ENCODE data around the gene RAET1G. TPM values are rescaled to one million over a fixed set of nuclear protein-coding genes. Genes with fewer than 3 reads are reported as not detected.
"Not testable (repeated sequence)": the region's sequence is repeated elsewhere in the genome, so short reads cannot be mapped to it uniquely, and the experiment has no call there.

RAET1G gene
- polyA plus RNA-seq, 3 donors = 1.2 to 1.7 (median 1.6) TPM

- DNase-seq (ENCODE audit: extremely low read depth in 1 of 11, low read depth in 9 of 11, low spot score in 4 of 11) = no peak
These were observed 21.3 kb downstream of the RAET1G start for GRCh38 chr6:149901444-149902140.

- DNase-seq (ENCODE audit: extremely low read depth in 1 of 11, low read depth in 9 of 11, low spot score in 4 of 11) = no peak
These were observed 22.1 kb downstream of the RAET1G start for GRCh38 chr6:149900620-149901443.

DNA sequence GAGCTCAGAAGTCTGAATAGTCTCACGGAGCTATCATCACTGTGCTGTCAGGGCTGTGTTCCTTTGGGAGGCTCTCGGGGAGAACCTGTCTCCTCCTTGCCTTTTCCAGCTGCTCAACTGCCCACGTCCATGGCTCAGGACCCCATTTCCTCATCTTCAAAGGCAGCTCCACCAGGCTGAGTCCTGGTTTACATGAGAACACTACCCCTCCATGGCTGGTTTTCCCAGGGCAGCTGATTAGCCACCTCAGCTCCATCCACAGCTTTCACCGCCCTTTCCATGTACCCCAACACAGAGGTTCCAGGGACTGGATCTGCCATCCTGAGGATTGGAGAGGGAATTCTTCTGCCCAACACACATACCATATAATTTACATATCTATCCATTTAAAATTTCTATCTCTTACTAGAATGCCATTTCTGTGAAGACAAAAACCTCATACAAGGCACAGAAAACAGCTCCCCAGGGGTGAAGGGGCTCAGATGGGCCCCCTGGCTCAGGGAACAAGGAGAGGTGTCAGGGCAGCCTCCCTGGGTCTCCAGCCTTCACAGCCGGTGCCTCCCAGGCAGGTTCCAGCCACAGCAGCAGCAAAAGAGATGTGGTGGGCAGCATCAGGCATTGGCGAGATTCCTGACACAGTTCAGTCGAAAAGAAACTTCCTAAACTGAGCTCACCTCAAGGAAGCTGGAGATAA lies 22.8 kb downstream of the RAET1G start:
- no peak for DNase-seq (ENCODE audit: extremely low read depth in 1 of 11, low read depth in 9 of 11, low spot score in 4 of 11)

DNA sequence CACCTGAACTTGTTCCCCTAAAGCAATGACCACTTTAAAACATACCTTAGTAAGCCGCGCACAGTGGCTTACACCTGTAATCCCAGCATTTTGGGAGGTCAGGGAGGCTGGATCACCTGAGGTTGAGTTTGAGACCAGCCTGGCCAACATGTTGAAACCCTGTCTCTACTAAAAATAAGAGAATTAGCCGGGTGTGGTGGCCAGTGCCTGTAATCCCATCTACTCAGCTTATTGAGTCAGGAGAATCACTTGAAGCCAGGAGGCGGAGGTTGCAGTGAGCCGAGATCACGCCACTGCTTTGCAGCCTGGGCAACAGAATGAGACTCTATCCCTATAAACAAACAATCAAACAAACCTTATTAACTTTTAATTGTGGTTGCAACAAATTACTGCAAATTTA lies 23.4 kb downstream of the RAET1G start:
- DNase-seq (ENCODE audit: extremely low read depth in 1 of 11, low read depth in 9 of 11, low spot score in 4 of 11) = no peak

DNA sequence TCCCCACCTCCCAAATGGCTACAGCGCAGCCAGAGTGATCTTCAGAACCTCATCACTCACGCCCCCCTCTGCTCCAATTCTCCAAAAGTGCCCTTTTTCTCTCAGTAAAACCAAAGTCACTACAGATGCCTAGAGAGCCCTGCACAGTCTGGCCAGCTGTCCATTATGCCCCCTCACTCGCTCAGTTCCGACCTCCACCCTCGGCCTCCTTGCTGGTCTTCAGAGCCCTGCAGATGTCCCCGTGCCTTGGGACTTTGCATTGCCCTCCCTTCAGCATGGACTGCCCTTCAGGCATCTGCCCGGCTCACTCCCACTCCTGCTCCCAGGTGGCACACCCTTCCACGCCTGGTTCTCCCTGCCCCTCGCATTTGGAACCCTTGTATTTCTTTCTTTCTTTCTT lies 24.0 kb downstream of the RAET1G start:
- no peak for DNase-seq (ENCODE audit: extremely low read depth in 1 of 11, low read depth in 9 of 11, low spot score in 4 of 11)

GRCh38 chr6:149897855-149898744 lies 24.8 kb downstream of the RAET1G start, which contains the start of gene RAET1E:
Gene RAET1E, minus strand, starts transcription at chr6:149898113. Its CDS starts 7,212 bp downstream, at chr6:149890901.
- DNase-seq (ENCODE audit: extremely low read depth in 1 of 11, low read depth in 9 of 11, low spot score in 4 of 11) = no peak

GRCh38 chr6:149897015-149897697 lies 25.8 kb downstream of the RAET1G start:
- DNase-seq (ENCODE audit: extremely low read depth in 1 of 11, low read depth in 9 of 11, low spot score in 4 of 11) = no peak

- no peak for DNase-seq (ENCODE audit: extremely low read depth in 1 of 11, low read depth in 9 of 11, low spot score in 4 of 11)
These were observed 26.4 kb downstream of the RAET1G start for GRCh38 chr6:149896491-149896890.

DNA sequence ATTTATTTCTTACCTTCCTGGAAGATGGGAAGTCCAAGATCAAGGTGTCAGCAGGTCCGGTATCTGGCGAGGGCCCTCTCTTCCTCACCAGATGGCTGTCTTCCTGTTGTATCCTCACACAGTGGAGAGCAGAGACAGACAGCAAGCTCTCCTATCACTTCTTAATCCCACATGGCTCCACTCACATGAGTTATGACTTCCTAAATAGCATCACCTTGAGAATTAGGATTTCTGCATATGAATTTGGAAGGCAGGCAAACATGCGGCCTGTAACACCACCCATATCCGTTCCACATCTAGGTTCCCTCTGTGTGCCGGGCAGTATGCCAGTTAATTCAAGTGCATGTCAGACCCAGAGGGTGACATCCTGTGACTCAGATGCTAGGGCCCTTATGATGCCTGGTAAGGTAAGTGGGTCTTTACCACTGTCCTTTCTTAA lies 27.1 kb downstream of the RAET1G start:
- DNase-seq (ENCODE audit: extremely low read depth in 1 of 11, low read depth in 9 of 11, low spot score in 4 of 11) = peak in 1 of 11 donors; percentile 20

GRCh38 chr6:149895048-149895590 lies 27.8 kb downstream of the RAET1G start:
- peak in 1 of 11 donors; percentile 14 for DNase-seq (ENCODE audit: extremely low read depth in 1 of 11, low read depth in 9 of 11, low spot score in 4 of 11)

DNA sequence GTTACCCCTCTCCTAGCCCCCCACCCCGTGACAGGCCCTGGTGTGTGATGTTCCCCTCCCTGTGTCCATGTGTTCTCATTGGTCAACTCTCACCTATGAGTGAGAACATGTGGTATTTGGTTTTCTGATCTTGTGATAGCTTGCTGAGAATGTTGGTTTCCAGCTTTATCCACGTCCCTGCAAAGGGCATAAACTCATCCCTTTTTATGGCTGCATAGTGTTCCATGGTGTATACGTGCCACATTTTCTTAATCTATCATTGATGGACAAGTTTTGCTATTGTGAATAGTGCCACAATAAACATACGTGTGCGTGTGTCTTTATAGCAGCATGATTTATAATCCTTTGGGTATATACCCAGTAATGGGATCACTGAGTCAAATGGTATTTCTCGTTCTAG lies 31.1 kb downstream of the RAET1G start:
- DNase-seq (ENCODE audit: extremely low read depth in 1 of 11, low read depth in 9 of 11, low spot score in 4 of 11) = not testable (repeated sequence)

- no peak for DNase-seq (ENCODE audit: extremely low read depth in 1 of 11, low read depth in 9 of 11, low spot score in 4 of 11)
These were observed 31.7 kb downstream of the RAET1G start for GRCh38 chr6:149891259-149891658.

- no peak for DNase-seq (ENCODE audit: extremely low read depth in 1 of 11, low read depth in 9 of 11, low spot score in 4 of 11)
These were observed 32.3 kb downstream of the RAET1G start for GRCh38 chr6:149890629-149891045.

- no peak for DNase-seq (ENCODE audit: extremely low read depth in 1 of 11, low read depth in 9 of 11, low spot score in 4 of 11)
These were observed 33.6 kb downstream of the RAET1G start for GRCh38 chr6:149889326-149889725.

GRCh38 chr6:149888659-149889058 lies 34.3 kb downstream of the RAET1G start:
- no peak for DNase-seq (ENCODE audit: extremely low read depth in 1 of 11, low read depth in 9 of 11, low spot score in 4 of 11)

DNA sequence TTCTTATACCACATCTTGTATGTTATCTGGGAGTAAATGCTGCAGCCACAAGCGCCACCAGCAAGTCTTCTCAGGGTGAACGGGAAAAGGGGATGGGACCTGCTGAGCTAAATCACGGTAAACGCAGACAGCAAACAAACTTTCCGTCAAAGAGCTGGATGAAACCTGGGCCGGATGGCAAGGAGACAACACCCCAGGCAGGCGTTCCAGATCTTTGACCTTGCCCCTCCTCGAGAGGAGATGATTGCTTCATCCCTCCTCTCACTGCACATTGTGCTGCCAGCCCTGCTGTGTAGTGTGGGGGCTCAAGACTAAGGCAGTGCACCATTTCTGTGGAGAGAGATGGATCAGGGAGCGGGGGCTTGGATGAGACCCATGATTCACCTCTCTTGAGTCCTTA lies 34.8 kb downstream of the RAET1G start:
- DNase-seq (ENCODE audit: extremely low read depth in 1 of 11, low read depth in 9 of 11, low spot score in 4 of 11) = no peak

DNA sequence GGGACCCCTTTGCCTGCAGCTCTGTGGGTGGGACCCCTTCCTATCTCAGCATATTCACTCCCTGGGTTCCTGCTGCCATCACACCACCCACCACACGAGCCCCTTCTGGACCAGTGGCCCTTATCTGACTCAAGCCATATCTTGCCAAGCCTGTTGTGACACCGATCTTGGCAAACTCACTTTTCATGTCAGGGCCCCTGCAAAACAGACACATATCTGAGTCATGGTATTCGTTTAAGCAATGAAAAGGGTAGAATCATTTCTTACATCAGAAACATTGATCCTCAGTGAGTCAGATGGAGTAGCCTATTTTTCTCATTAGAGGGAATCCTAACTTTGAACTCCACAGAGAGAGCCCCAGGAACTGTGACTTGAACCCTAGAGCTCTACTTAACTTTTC lies 35.6 kb downstream of the RAET1G start:
- no peak for DNase-seq (ENCODE audit: extremely low read depth in 1 of 11, low read depth in 9 of 11, low spot score in 4 of 11)

- no peak for DNase-seq (ENCODE audit: extremely low read depth in 1 of 11, low read depth in 9 of 11, low spot score in 4 of 11)
These were observed 37.0 kb downstream of the RAET1G start for GRCh38 chr6:149885888-149886287.

Measured in renal cortex interstitium (tissue), 11 donors.